ENCODE results near the gene HSPA1A. TPM values are rescaled to one million over a fixed set of nuclear protein-coding genes. Genes with fewer than 3 reads are reported as not detected.
A peak's percentile ranks its signal among the peaks of the same experiment; 100 is the strongest.

Gene HSPA1A
- total RNA-seq, 4 donors from 2014 or later = 235 to 451 (median 370) TPM

DNA sequence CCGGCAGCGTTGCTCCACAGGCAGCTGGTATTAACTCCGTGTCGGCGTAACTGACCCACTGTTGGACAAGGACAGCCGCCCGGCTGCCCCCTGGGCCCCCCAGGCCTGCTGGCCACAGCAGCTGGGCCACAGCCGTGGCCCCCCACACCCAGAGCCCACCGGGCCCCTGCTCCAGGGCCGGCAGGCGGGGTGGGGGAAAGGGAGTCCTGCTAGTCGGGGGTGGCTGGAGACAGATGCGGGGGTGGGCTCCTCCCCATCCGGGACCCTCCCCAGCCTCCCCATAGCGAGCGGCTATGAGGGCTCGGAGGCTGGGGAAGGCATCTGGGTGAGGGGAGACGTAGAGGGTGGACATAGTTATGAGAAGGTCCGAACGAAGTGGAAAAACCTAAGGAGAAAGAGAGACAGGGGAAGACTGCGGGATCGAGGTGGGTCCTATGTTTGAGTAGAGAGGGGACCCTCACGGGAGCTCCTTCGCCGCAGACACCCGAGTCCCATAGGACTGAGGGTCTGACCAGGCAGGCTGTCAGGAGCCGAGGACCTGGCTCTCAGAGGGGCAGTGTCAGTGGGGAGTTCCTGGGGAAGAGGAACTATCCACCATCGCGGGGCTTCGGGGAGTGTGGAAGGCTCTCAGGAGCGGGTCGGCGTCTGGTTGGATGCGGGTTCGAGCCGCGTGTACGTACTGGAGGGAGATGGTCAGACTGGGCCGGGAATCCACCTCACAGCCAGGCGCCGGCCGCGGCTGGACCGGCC is 20.3 kb upstream of the HSPA1A start:
- Histone ChIP-seq H3K27ac (replicated peaks in 1 of 4) (peak overlapping the region; percentile 92 to 99 (median 95)), H3K4me3 (peak overlapping the region; percentile 92 to 93 (median 93)), H3K4me1 (peaks cover 13 to 34% (median 29%) of the 10 kb centered on the region in 4 donors), H3K27me3 (no peaks in the 10 kb centered on the region), H3K36me3 (peaks cover 8 to 40% (median 25%) of the 10 kb centered on the region in 4 donors), H3K9me3 (no peaks in the 10 kb centered on the region)
- 3% methylated on average over 28 of the region's 44 CpGs for WGBS
- no peak for DNase-seq (ENCODE audit: extremely low spot score)
- intact Hi-C loops (cut with DNase I) = loop anchor here (5.0 kb wide), 2 partner anchors 37 to 58 kb away; partner anchors contain the start of gene CLIC1
- no peak for TF ChIP-seq POLR2A (IDR thresholded peaks at IDR 0.05; ENCODE audit: low read depth)
- no peak for TF ChIP-seq EP300 (IDR thresholded peaks at IDR 0.05)
- TF ChIP-seq POLR2AphosphoS5 (IDR thresholded peaks at IDR 0.05) = no peak
- TF ChIP-seq, protein P1, sequence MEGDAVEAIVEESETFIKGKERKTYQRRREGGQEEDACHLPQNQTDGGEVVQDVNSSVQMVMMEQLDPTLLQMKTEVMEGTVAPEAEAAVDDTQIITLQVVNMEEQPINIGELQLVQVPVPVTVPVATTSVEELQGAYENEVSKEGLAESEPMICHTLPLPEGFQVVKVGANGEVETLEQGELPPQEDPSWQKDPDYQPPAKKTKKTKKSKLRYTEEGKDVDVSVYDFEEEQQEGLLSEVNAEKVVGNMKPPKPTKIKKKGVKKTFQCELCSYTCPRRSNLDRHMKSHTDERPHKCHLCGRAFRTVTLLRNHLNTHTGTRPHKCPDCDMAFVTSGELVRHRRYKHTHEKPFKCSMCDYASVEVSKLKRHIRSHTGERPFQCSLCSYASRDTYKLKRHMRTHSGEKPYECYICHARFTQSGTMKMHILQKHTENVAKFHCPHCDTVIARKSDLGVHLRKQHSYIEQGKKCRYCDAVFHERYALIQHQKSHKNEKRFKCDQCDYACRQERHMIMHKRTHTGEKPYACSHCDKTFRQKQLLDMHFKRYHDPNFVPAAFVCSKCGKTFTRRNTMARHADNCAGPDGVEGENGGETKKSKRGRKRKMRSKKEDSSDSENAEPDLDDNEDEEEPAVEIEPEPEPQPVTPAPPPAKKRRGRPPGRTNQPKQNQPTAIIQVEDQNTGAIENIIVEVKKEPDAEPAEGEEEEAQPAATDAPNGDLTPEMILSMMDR (IDR thresholded peaks at IDR 0.05) = no peak

DNA sequence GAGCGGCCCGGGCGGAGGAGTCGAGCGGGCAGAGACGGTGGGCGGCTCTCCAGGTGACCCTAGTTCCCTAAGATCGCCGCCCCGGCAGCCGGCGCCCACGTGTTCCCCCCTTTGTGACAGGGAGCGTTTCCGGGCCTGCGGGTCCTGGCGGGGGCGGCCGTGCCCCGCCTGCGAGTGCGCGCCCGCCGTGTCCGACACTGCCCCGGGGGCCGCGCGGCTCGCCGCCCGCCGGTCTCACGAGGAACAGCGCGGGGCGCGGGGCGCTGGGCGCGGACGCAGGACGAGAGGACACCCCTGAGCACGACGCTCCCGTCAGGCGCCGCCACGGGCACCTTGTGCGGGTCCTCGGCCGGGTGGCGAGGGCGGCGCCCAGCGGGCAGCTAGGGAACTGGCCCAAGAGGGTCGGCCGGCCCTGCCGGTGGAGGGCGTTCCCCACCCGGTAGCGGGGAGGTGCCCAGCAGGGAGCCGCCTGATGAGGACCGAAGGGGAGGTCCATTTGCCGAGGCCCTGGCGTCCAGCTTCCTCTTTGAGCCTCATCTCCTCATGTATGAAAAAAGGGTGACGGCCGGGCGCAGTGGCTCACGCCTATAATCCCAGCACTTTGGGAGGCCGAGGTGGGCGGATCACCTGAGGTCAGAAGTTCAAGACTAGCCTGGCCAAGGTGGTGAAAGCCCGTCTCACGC is 19.6 kb upstream of the HSPA1A start, which contains the start of gene VARS1:
TSS of gene VARS1 (minus strand) at position 137 of the 683 bp plus-strand sequence. CDS start 535 bp downstream, outside the sequence.
- WGBS = 0% methylated on average over 4 of the region's 75 CpGs
- Histone ChIP-seq H3K4me1 (peaks cover 13 to 34% (median 29%) of the 10 kb centered on the region in 4 donors), H3K36me3 (peaks cover 5 to 34% (median 22%) of the 10 kb centered on the region in 4 donors), H3K4me3 (peak within 1 kb of the TSS; percentile 92 to 93 (median 93)), H3K27ac (replicated peaks in 1 of 4) (peak within 1 kb of the TSS; percentile 92 to 99 (median 95)), H3K27me3 (no peaks in the 10 kb centered on the region), H3K9me3 (no peaks in the 10 kb centered on the region)
- intact Hi-C loops (cut with DNase I) = loop anchor here (5.0 kb wide), 1 partner anchor 58 kb away; the partner anchor contains the start of gene CLIC1
- peak; percentile 95 for DNase-seq (ENCODE audit: extremely low spot score)
- TF ChIP-seq POLR2A (IDR thresholded peaks at IDR 0.05; ENCODE audit: low read depth) (no peak), POLR2AphosphoS5 (IDR thresholded peaks at IDR 0.05) (peak; percentile 72 to 84)
- TF ChIP-seq, protein P1 (IDR thresholded peaks at IDR 0.05) = peak; percentile 81 to 93 (median 87)

DNA sequence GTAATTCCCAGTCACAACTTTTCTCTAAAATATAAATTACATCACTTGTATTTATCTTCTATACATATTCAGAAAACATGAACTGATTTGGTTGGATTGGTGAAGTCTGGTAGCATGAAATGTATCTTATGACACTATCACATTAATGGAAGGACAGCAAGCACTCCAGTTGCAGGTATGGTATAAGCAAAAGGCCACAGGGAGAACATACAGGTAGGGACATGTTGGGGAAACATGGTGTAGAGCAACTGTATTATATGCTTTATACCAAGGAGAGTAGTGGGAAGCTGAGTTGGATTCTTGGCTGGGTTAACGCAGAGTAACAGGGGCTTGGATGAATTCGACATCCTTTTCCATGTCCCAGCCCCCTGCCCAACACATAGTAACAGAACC is 18.4 kb upstream of the HSPA1A start:
- WGBS = 72% methylated on average over 2 of the region's 2 CpGs
- Histone ChIP-seq H3K4me3 (no peak overlapping the region), H3K27me3 (no peaks in the 10 kb centered on the region), H3K27ac (replicated peaks in 1 of 4) (peak overlapping the region; percentile 92 to 99 (median 95)), H3K4me1 (peaks cover 13 to 31% (median 22%) of the 10 kb centered on the region in 4 donors), H3K9me3 (no peaks in the 10 kb centered on the region), H3K36me3 (peaks cover 1 to 30% (median 22%) of the 10 kb centered on the region in 4 donors)
- intact Hi-C loops (cut with DNase I) = loop anchor here (5.0 kb wide), 1 partner anchor 60 kb away; the partner anchor contains the start of gene CLIC1
- no peak for DNase-seq (ENCODE audit: extremely low spot score)
- TF ChIP-seq POLR2A (IDR thresholded peaks at IDR 0.05; ENCODE audit: low read depth) (no peak), EP300 (IDR thresholded peaks at IDR 0.05) (no peak), POLR2AphosphoS5 (IDR thresholded peaks at IDR 0.05) (no peak)
- TF ChIP-seq, protein P1 (IDR thresholded peaks at IDR 0.05) = no peak

DNA sequence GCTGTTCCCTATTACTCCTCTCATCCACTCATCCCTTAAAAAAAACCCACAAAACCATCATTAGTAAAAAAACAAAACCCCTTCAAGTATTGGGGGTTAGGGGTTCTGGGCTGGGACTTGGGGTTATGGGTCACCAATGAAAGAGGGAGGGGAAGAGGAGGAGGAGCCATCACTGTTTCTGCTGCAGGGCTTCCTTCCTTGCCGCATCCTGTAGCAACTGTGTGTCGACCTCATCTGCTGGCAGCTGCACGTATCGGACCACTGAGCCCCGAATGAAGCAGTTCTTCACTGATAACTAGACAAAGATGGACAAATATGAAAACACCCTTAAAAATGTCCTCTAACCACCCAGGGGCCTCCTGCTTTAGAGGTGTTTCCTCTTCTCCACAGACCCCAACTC is 17.8 kb upstream of the HSPA1A start:
- TF ChIP-seq EP300 (IDR thresholded peaks at IDR 0.05) (no peak), POLR2A (IDR thresholded peaks at IDR 0.05; ENCODE audit: low read depth) (no peak), POLR2AphosphoS5 (IDR thresholded peaks at IDR 0.05) (no peak)
- TF ChIP-seq, protein P1 (IDR thresholded peaks at IDR 0.05) = no peak
- no peak for DNase-seq (ENCODE audit: extremely low spot score)
- no peaks in the 10 kb centered on the region for H3K9me3 ChIP-seq
- H3K4me3 ChIP-seq = no peak overlapping the region
- intact Hi-C loops (cut with DNase I) = loop anchor here (5.0 kb wide), 1 partner anchor 60 kb away; the partner anchor contains the start of gene CLIC1
- peaks cover 4 to 30% (median 22%) of the 10 kb centered on the region in 4 donors for H3K36me3 ChIP-seq
- H3K27ac ChIP-seq (replicated peaks in 1 of 4) = peak overlapping the region in 2 of 4 donors; percentile 92 to 99
- no peaks in the 10 kb centered on the region for H3K27me3 ChIP-seq
- WGBS = 73% methylated on average over 5 of the region's 5 CpGs
- H3K4me1 ChIP-seq = peaks cover 13 to 31% (median 22%) of the 10 kb centered on the region in 4 donors

Measured in esophagus muscularis mucosa (tissue), 4 donors.